GM18951 (cell line): ENCODE data around the gene ZNF69.
"Not testable (repeated sequence)": the region's sequence is repeated elsewhere in the genome, so short reads cannot be mapped to it uniquely, and the experiment has no call there.

Experiments used
- POLR2A ChIP-seq: IDR thresholded peaks from 4 replicates; pipeline ENCODE4 v1.6.1; 2011; ENCODE audit warnings: mild to moderate bottlenecking; ENCODE audit not compliant: insufficient read length, insufficient read depth; ENCODE audit errors: extremely low read depth
- in situ Hi-C: fragments of 300-500 bp; cut with MboI; formaldehyde crosslinking; loops from one replicate; pipeline ENCODE4 v1.12.0; 2022; ENCODE audit warnings: low sequenced_read_pairs, mixed read lengths, inconsistent platforms; ENCODE audit not compliant: unreplicated experiment

The ZNF69 gene

GRCh38 chr19:11924886-11925650, 37.5 kb downstream of the ZNF69 start, which contains the start of gene ZNF700:
Gene ZNF700, plus strand, starts transcription at chr19:11925107. Its CDS starts 104 bp downstream, at chr19:11925211.
- TF ChIP-seq POLR2A = peak; percentile 90
- in situ Hi-C loops = no loop called here

GRCh38 chr19:11925651-11926187, 38.1 kb downstream of the ZNF69 start:
- in situ Hi-C loops = not testable (repeated sequence)

- TF ChIP-seq POLR2A = no peak
- in situ Hi-C loops = no loop called here
Measured at GRCh38 chr19:11927227-11927626, 39.6 kb downstream of the ZNF69 start.

- in situ Hi-C loops = no loop called here
- TF ChIP-seq POLR2A = no peak
Measured at GRCh38 chr19:11931051-11931450, 43.5 kb downstream of the ZNF69 start.

GRCh38 chr19:11931513-11931912, 43.9 kb downstream of the ZNF69 start:
- no peak for TF ChIP-seq POLR2A
- in situ Hi-C loops = no loop called here

- in situ Hi-C loops = not testable (repeated sequence)
Measured at GRCh38 chr19:11935829-11936228, 48.2 kb downstream of the ZNF69 start.

- in situ Hi-C loops = not testable (repeated sequence)
Measured at GRCh38 chr19:11938383-11938782, 50.8 kb downstream of the ZNF69 start.

- in situ Hi-C loops = not testable (repeated sequence)
Measured at GRCh38 chr19:11941361-11941887, 53.8 kb downstream of the ZNF69 start.

GRCh38 chr19:11942008-11942842, 54.6 kb downstream of the ZNF69 start:
- no peak for TF ChIP-seq POLR2A
- in situ Hi-C loops = no loop called here

GRCh38 chr19:11942843-11943108, 55.2 kb downstream of the ZNF69 start:
- in situ Hi-C loops = no loop called here
- TF ChIP-seq POLR2A = no peak

GRCh38 chr19:11944656-11945055, 57.1 kb downstream of the ZNF69 start:
- in situ Hi-C loops = no loop called here
- TF ChIP-seq POLR2A = no peak

GRCh38 chr19:11948646-11949045, 61.1 kb downstream of the ZNF69 start:
- in situ Hi-C loops = no loop called here
- no peak for TF ChIP-seq POLR2A

GRCh38 chr19:11949201-11949600, 61.6 kb downstream of the ZNF69 start:
- no peak for TF ChIP-seq POLR2A
- in situ Hi-C loops = no loop called here

GRCh38 chr19:11949614-11950080, 62.1 kb downstream of the ZNF69 start:
- in situ Hi-C loops = not testable (repeated sequence)

- no peak for TF ChIP-seq POLR2A
- in situ Hi-C loops = no loop called here
Measured at GRCh38 chr19:11950312-11950711, 62.7 kb downstream of the ZNF69 start.
